ENCODE data around the gene EIF4E2. TPM values are rescaled to one million over a fixed set of nuclear protein-coding genes. Genes with fewer than 3 reads are reported as not detected.

EIF4E2 gene
- total RNA-seq, 1 experiment from 2014 or later: 76.6 TPM

GRCh38 chr2:232525199-232525598, 25.3 kb upstream of the EIF4E2 start:
- TF ChIP-seq, protein P1, sequence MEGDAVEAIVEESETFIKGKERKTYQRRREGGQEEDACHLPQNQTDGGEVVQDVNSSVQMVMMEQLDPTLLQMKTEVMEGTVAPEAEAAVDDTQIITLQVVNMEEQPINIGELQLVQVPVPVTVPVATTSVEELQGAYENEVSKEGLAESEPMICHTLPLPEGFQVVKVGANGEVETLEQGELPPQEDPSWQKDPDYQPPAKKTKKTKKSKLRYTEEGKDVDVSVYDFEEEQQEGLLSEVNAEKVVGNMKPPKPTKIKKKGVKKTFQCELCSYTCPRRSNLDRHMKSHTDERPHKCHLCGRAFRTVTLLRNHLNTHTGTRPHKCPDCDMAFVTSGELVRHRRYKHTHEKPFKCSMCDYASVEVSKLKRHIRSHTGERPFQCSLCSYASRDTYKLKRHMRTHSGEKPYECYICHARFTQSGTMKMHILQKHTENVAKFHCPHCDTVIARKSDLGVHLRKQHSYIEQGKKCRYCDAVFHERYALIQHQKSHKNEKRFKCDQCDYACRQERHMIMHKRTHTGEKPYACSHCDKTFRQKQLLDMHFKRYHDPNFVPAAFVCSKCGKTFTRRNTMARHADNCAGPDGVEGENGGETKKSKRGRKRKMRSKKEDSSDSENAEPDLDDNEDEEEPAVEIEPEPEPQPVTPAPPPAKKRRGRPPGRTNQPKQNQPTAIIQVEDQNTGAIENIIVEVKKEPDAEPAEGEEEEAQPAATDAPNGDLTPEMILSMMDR (IDR thresholded peaks at IDR 0.05; ENCODE audit: unreplicated experiment): no peak
- no peaks in the 10 kb centered on the region for H3K9me3 Mint-ChIP-seq (ENCODE audit: low read depth, unreplicated experiment)
- H3K4me3 Mint-ChIP-seq (ENCODE audit: low read depth, unreplicated experiment): no peak overlapping the region
- H3K4me1 Mint-ChIP-seq (ENCODE audit: low read depth, unreplicated experiment): no peaks in the 10 kb centered on the region
- H3K27me3 Mint-ChIP-seq (ENCODE audit: unreplicated experiment): peaks cover 88% of the 10 kb centered on the region
- DNase-seq: no peak
- intact Hi-C loops (cut with micrococcal nuclease; ENCODE audit: unreplicated experiment): no loop called here
- BruUV-seq (replicated peaks): no TSS peak
- H3K36me3 Mint-ChIP-seq (ENCODE audit: insufficient read depth, unreplicated experiment): peaks cover 5% of the 10 kb centered on the region
- CTCF ChIA-PET: no interaction called here
- H3K27ac Mint-ChIP-seq (ENCODE audit: unreplicated experiment): no peak overlapping the region

GRCh38 chr2:232525791-232526371, 24.6 kb upstream of the EIF4E2 start, which contains the start of gene CHRND:
CHRND (plus strand) TSS chr2:232526160; CDS start chr2:232526216, 56 bp downstream.
- intact Hi-C loops (cut with micrococcal nuclease; ENCODE audit: unreplicated experiment): no loop called here
- Mint-ChIP-seq H3K4me1 (ENCODE audit: low read depth, unreplicated experiment) (no peaks in the 10 kb centered on the region), H3K36me3 (ENCODE audit: insufficient read depth, unreplicated experiment) (peaks cover 5% of the 10 kb centered on the region), H3K4me3 (ENCODE audit: low read depth, unreplicated experiment) (no peak within 1 kb of the TSS), H3K27ac (ENCODE audit: unreplicated experiment) (no peak within 1 kb of the TSS), H3K27me3 (ENCODE audit: unreplicated experiment) (peaks cover 88% of the 10 kb centered on the region), H3K9me3 (ENCODE audit: low read depth, unreplicated experiment) (no peaks in the 10 kb centered on the region)
- DNase-seq: no peak
- no TSS peak for BruUV-seq (replicated peaks)
- CTCF ChIA-PET: no interaction called here
- TF ChIP-seq, protein P1 (IDR thresholded peaks at IDR 0.05; ENCODE audit: unreplicated experiment): no peak

- no peaks in the 10 kb centered on the region for H3K4me1 Mint-ChIP-seq (ENCODE audit: low read depth, unreplicated experiment)
- TF ChIP-seq, protein P1 (IDR thresholded peaks at IDR 0.05; ENCODE audit: unreplicated experiment): no peak
- no peak overlapping the region for H3K4me3 Mint-ChIP-seq (ENCODE audit: low read depth, unreplicated experiment)
- CTCF ChIA-PET: no interaction called here
- peaks cover 2% of the 10 kb centered on the region for H3K36me3 Mint-ChIP-seq (ENCODE audit: insufficient read depth, unreplicated experiment)
- no TSS peak for BruUV-seq (replicated peaks)
- no peaks in the 10 kb centered on the region for H3K9me3 Mint-ChIP-seq (ENCODE audit: low read depth, unreplicated experiment)
- intact Hi-C loops (cut with micrococcal nuclease; ENCODE audit: unreplicated experiment): no loop called here
- DNase-seq: no peak
- H3K27ac Mint-ChIP-seq (ENCODE audit: unreplicated experiment): no peak overlapping the region
- peaks cover 88% of the 10 kb centered on the region for H3K27me3 Mint-ChIP-seq (ENCODE audit: unreplicated experiment)
These were observed 24.0 kb upstream of the EIF4E2 start for GRCh38 chr2:232526372-232526941.

DNA sequence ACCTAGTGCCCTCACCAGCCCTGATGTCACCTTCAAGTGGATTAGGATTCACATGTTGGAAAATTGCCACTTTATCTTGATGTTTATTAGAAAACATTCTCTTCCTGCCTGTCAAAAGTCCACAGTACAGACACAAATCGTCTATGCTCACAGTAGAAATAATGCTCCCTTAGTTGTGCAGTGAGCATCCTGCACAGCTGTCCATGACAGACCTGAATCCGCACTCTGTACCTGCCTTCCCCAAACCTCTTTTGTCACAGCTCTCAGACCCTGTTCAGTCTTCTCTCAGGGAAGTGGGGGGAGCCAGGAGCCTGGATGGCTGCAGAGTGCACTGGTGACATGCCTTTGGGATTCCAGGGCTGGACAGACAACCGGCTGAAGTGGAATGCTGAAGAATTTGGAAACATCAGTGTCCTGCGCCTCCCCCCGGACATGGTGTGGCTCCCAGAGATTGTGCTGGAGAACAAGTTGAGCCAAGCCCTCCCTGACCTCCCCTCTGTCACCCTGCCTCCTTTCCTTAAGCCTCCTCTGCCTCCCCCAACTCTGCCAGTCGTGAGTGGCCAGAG, 22.5 kb upstream of the EIF4E2 start:
- TF ChIP-seq, protein P1 (IDR thresholded peaks at IDR 0.05; ENCODE audit: unreplicated experiment): no peak
- no peak overlapping the region for H3K27ac Mint-ChIP-seq (ENCODE audit: unreplicated experiment)
- no peak overlapping the region for H3K4me3 Mint-ChIP-seq (ENCODE audit: low read depth, unreplicated experiment)
- H3K27me3 Mint-ChIP-seq (ENCODE audit: unreplicated experiment): peaks cover 81% of the 10 kb centered on the region
- no peak for DNase-seq
- CTCF ChIA-PET: no interaction called here
- intact Hi-C loops (cut with micrococcal nuclease; ENCODE audit: unreplicated experiment): no loop called here
- H3K9me3 Mint-ChIP-seq (ENCODE audit: low read depth, unreplicated experiment): no peaks in the 10 kb centered on the region
- no peaks in the 10 kb centered on the region for H3K4me1 Mint-ChIP-seq (ENCODE audit: low read depth, unreplicated experiment)
- H3K36me3 Mint-ChIP-seq (ENCODE audit: insufficient read depth, unreplicated experiment): no peaks in the 10 kb centered on the region
- BruUV-seq (replicated peaks): no TSS peak

All from Calu3 (cell line).